IMR-90 (cell line): ENCODE results near the gene PCSK6. TPM values are rescaled to one million over a fixed set of nuclear protein-coding genes. Genes with fewer than 3 reads are reported as not detected.

Source experiments
- ATAC-seq: fragments of 200-7000 bp; cut with Tn5 transposase; 2 replicates; pipeline ENCODE4 v1.9.1; 2020; ENCODE audit warnings: low read depth, mild to moderate bottlenecking, moderate library complexity
- BruUV-seq: library from RNA; stranded (reverse); fragments of 400-500 nt; replicated peaks from 2 replicates; lab custom pipeline; 2021; lab: Mats Ljungman, UMichigan
- CTCF ChIA-PET: fragments of 300-600 bp; formaldehyde crosslinking; extraction: SDS; loops from one replicate; lab custom pipeline; 2021; ENCODE audit warnings: antibody characterized with exemption; lab: Yijun Ruan, JAX
- POLR2A ChIA-PET: fragments of 300-600 bp; sonication (Branson Sonifier 250); formaldehyde crosslinking; loops from one replicate; lab custom pipeline; 2022; ENCODE audit warnings: antibody characterized with exemption; ENCODE audit not compliant: unreplicated experiment; lab: Charles Lee
- DNase-seq: peaks from one replicate; pipeline ENCODE4 v3.0.0; 2013
- H2AFZ ChIP-seq: replicated peaks from 2 replicates; pipeline ENCODE3; 2013; ENCODE audit warnings: low read length, mild to moderate bottlenecking; ENCODE audit not compliant: poor library complexity
- H2AK5ac ChIP-seq: 2 replicates; pipeline ENCODE4 v1.6.1; 2013; ENCODE audit warnings: low read depth, low read length, inconsistent platforms
- H2AK9ac ChIP-seq: replicated peaks from 2 replicates; pipeline ENCODE3; 2013; ENCODE audit warnings: mild to moderate bottlenecking, low read depth, low read length, moderate library complexity; ENCODE audit not compliant: poor library complexity
- H2BK120ac ChIP-seq: 2 replicates; pipeline ENCODE4 v1.6.1; 2013; ENCODE audit warnings: low read depth, low read length, inconsistent platforms
- H2BK15ac ChIP-seq: 3 replicates; pipeline ENCODE4 v1.6.1; 2013; ENCODE audit warnings: low read depth, low read length, inconsistent platforms
- H2BK20ac ChIP-seq: 2 replicates; pipeline ENCODE4 v1.6.1; 2013; ENCODE audit warnings: low read depth, mild to moderate bottlenecking, inconsistent platforms, low read length, moderate library complexity
- H2BK5ac ChIP-seq: 2 replicates; pipeline ENCODE4 v1.6.1; 2013; ENCODE audit warnings: mild to moderate bottlenecking, low read depth, low read length, inconsistent platforms; ENCODE audit not compliant: poor library complexity, severe bottlenecking
- H3K14ac ChIP-seq: replicated peaks from 2 replicates; pipeline ENCODE4 v1.6.1; 2013; ENCODE audit warnings: low read depth, low read length, inconsistent platforms
- H3K18ac ChIP-seq: 2 replicates; pipeline ENCODE4 v1.6.1; 2013; ENCODE audit warnings: low read depth, low read length, control low read depth
- H3K23ac ChIP-seq: 2 replicates; pipeline ENCODE4 v1.6.1; 2013; ENCODE audit warnings: low read depth, low read length, inconsistent platforms
- H3K27ac ChIP-seq: 2 replicates; pipeline ENCODE4 v1.5.1; 2013; ENCODE audit warnings: mild to moderate bottlenecking, control low read depth, low read length; ENCODE audit not compliant: insufficient read depth
- H3K27me3 ChIP-seq: 2 replicates; pipeline ENCODE4 v1.6.1; 2013; ENCODE audit warnings: low read length; ENCODE audit not compliant: control insufficient read depth, insufficient read depth
- H3K36me3 ChIP-seq: 2 replicates; pipeline ENCODE4 v1.6.1; 2013; ENCODE audit warnings: low read length, mixed read lengths; ENCODE audit not compliant: control insufficient read depth, insufficient read depth
- H3K4ac ChIP-seq: 2 replicates; pipeline ENCODE4 v1.6.1; 2013; ENCODE audit warnings: low read depth, low read length, inconsistent platforms
- H3K4me1 ChIP-seq: 2 replicates; pipeline ENCODE4 v1.6.1; 2013; ENCODE audit warnings: low read length, mixed read lengths; ENCODE audit not compliant: control insufficient read depth, insufficient read depth
- H3K4me2 ChIP-seq: 2 replicates; pipeline ENCODE4 v1.6.1; 2013; ENCODE audit warnings: low read depth, mild to moderate bottlenecking, control low read depth, low read length, moderate library complexity
- H3K4me3 ChIP-seq: 2 replicates; pipeline ENCODE4 v1.5.1; 2013; ENCODE audit warnings: low read depth, mild to moderate bottlenecking, control low read depth, low read length, moderate library complexity; ENCODE audit not compliant: insufficient read depth
- H3K56ac ChIP-seq: 2 replicates; pipeline ENCODE4 v1.6.1; 2013; ENCODE audit warnings: low read length, inconsistent platforms; ENCODE audit not compliant: insufficient read depth; ENCODE audit errors: extremely low read depth
- H3K79me1 ChIP-seq, 2 experiments: 2 replicates each; pipeline ENCODE4 v1.6.1; 2013; ENCODE audit warnings: low read length in 2 of 2, inconsistent platforms in 1 of 2, low read depth in 1 of 2
- H3K9ac ChIP-seq: 2 replicates; pipeline ENCODE4 v1.6.1; 2013; ENCODE audit warnings: low read depth, low read length, control low read depth
- H3K9me1 ChIP-seq: 2 replicates; pipeline ENCODE4 v1.6.1; 2013; ENCODE audit warnings: low read length, inconsistent platforms; ENCODE audit not compliant: insufficient read depth
- H3K9me3 ChIP-seq: 2 replicates; pipeline ENCODE4 v1.6.1; 2013; ENCODE audit warnings: low read length; ENCODE audit not compliant: control insufficient read depth, insufficient read depth
- H4K20me1 ChIP-seq: 2 replicates; pipeline ENCODE4 v1.6.1; 2013; ENCODE audit warnings: low read length, inconsistent platforms; ENCODE audit not compliant: insufficient read depth
- H4K5ac ChIP-seq: 2 replicates; pipeline ENCODE4 v1.6.1; 2013; ENCODE audit warnings: mild to moderate bottlenecking, low read depth, low read length, control low read depth
- H4K8ac ChIP-seq, 2 experiments: 2 replicates each; pipeline ENCODE4 v1.6.1; 2013; ENCODE audit warnings: low read depth in 2 of 2, low read length in 2 of 2, control low read depth in 1 of 2, inconsistent platforms in 1 of 2
- H4K91ac ChIP-seq: 2 replicates; pipeline ENCODE4 v1.6.1; 2013; ENCODE audit warnings: low read depth, low read length, inconsistent platforms; ENCODE audit not compliant: insufficient read depth
- BHLHE40 ChIP-seq: fragments of 150-350 bp; IDR thresholded peaks from 2 replicates; pipeline ENCODE4 v1.6.1; 2016; ENCODE audit warnings: mild to moderate bottlenecking, low read depth, low read length
- CEBPB ChIP-seq: IDR thresholded peaks from 2 replicates; pipeline ENCODE4 v1.6.1; 2012; ENCODE audit warnings: low read depth, low read length, improper control_type of control experiment
- CHD1 ChIP-seq: IDR thresholded peaks from 2 replicates; pipeline ENCODE4 v1.6.1; 2012; ENCODE audit warnings: low read depth, low read length, improper control_type of control experiment
- CTCF ChIP-seq: conservative IDR thresholded peaks from 2 replicates; pipeline ENCODE4 v1.5.1; 2012; ENCODE audit warnings: mild to moderate bottlenecking, low read depth, low read length, improper control_type of control experiment
- FOS ChIP-seq: fragments of 150-350 bp; IDR thresholded peaks from 2 replicates; pipeline ENCODE4 v1.6.1; 2016; ENCODE audit warnings: low read depth, low read length
- MAFK ChIP-seq: IDR thresholded peaks from 2 replicates; pipeline ENCODE4 v1.6.1; 2012; ENCODE audit warnings: low read depth, low read length, improper control_type of control experiment
- MAZ ChIP-seq: IDR thresholded peaks from 2 replicates; pipeline ENCODE4 v1.6.1; 2012; ENCODE audit warnings: low read depth, mild to moderate bottlenecking, low read length, improper control_type of control experiment, moderate library complexity, borderline replicate concordance
- MXI1 ChIP-seq: IDR thresholded peaks from 2 replicates; pipeline ENCODE4 v1.6.1; 2012; ENCODE audit warnings: low read depth, mild to moderate bottlenecking, low read length, moderate library complexity, borderline replicate concordance
- POLR2A ChIP-seq: IDR thresholded peaks from 2 replicates; pipeline ENCODE4 v1.6.1; 2012; ENCODE audit warnings: mild to moderate bottlenecking, low read depth, low read length
- RAD21 ChIP-seq: IDR thresholded peaks from 2 replicates; pipeline ENCODE4 v1.6.1; 2012; ENCODE audit warnings: low read length, improper control_type of control experiment
- RCOR1 ChIP-seq: IDR thresholded peaks from 2 replicates; pipeline ENCODE4 v1.6.1; 2012; ENCODE audit warnings: mild to moderate bottlenecking, low read length, improper control_type of control experiment; ENCODE audit not compliant: insufficient replicate concordance
- SMC3 ChIP-seq: fragments of 150-350 bp; IDR thresholded peaks from 2 replicates; pipeline ENCODE4 v1.6.1; 2016; ENCODE audit warnings: low read depth, mild to moderate bottlenecking, antibody characterized with exemption, low read length, moderate library complexity
- WGBS, 2 experiments: methylation state at CpG; one replicate each; pipeline versions ENCODE4 v1.1.5 to v1.1.7; 2013; ENCODE audit warnings: missing lambda C conversion rate in 2 of 2; ENCODE audit not compliant: insufficient read length in 1 of 2; ENCODE audit errors: extremely low coverage in 2 of 2; 5-methylcytosine and 5-hydroxymethylcytosine counted together
- dilution Hi-C: fragments of 300-500 bp; cut with HindIII; formaldehyde crosslinking; loops from one replicate; pipeline ENCODE4 v1.14.3; 2018; ENCODE audit warnings: low sequenced_read_pairs; ENCODE audit not compliant: unreplicated experiment
- in situ Hi-C: fragments of 300-500 bp; cut with MboI; formaldehyde crosslinking; loops from 3 replicates; pipeline ENCODE4 v1.14.3; 2019; ENCODE audit warnings: low sequenced_read_pairs, inconsistent platforms, mixed read lengths
- intact Hi-C: fragments of 100-400 bp; cut with micrococcal nuclease; formaldehyde crosslinking; loops from 2 replicates; pipeline ENCODE4 v1.10.0; 2022
- polyA plus RNA-seq, 3 experiments: library from polyadenylated mRNA; depleted of rRNA; stranded (reverse); fragments of >200 nt; gene quantifications; 2 replicates each; pipeline ENCODE4 v1.2.3, GENCODE V29; 2012; ENCODE audit warnings: low replicate concordance in 1 of 3
- total RNA-seq: library from RNA; depleted of rRNA; stranded (reverse); fragments of >200 nt; gene quantifications from 2 replicates; pipeline ENCODE4 v1.2.3, GENCODE V29; 2012

PCSK6 gene
- total and polyA plus RNA-seq, 2 of the 4 experiments (the other 2 are of a cell fraction): not detected

DNA sequence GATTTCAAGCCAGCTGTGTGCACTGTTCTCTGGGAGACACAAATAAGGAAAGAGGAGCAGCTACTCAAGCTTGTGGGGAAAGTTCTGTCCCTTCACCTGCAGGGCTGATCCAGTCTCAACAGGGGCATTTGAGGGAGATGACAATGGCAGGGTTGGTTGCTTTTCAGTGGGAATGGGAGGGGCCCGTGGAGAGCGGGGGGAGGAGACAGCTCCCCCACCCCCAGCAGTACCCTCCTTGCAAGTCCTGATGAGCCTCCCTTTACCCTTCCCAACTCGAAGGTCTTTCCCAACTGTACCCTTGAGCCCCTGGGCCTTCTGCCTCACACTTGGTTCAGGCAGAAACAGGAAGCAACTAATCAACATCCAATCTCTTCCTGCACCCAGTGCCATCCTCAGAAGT, 122.7 kb downstream of the PCSK6 start:
- ATAC-seq: no peak
- Histone ChIP-seq H3K9ac (no peak overlapping the region), H2BK120ac (no peak overlapping the region), H3K18ac (no peak overlapping the region), H4K91ac (no peak overlapping the region), H2AFZ (no peak overlapping the region), H4K5ac (no peak overlapping the region), H3K27me3 (peaks cover 9% of the 10 kb centered on the region; the same call in 1 of the 2 replicates), H3K56ac (no peak overlapping the region), H3K23ac (no peak overlapping the region), H3K36me3 (no peaks in the 10 kb centered on the region), H2BK5ac (no peak overlapping the region), H2AK5ac (no peak overlapping the region), H3K79me1 (no peaks in the 10 kb centered on the region), H3K4ac (no peak overlapping the region), H3K14ac (no peak overlapping the region), H4K20me1 (no peaks in the 10 kb centered on the region), H3K4me2 (no peak overlapping the region), H2BK15ac (no peak overlapping the region), H3K4me1 (no peaks in the 10 kb centered on the region), H4K8ac (no peak overlapping the region), H3K27ac (no peak overlapping the region), H3K9me1 (no peaks in the 10 kb centered on the region), H2AK9ac (no peak overlapping the region), H3K4me3 (no peak overlapping the region), H3K9me3 (peaks cover 3% of the 10 kb centered on the region; the same call in 1 of the 2 replicates), H2BK20ac (no peak overlapping the region)
- intact Hi-C loops: no loop called here
- WGBS, 2 experiments: 0% methylated on average over 1 of the region's 3 CpGs; no CpG with 5 or more reads in 1 of the 2 experiments
- in situ Hi-C loops: no loop called here
- BruUV-seq: no TSS peak
- dilution Hi-C loops: no loop called here
- ChIA-PET CTCF (no interaction called here), POLR2A (no interaction called here)
- no peak for DNase-seq
- TF ChIP-seq BHLHE40 (no peak), RCOR1 (no peak), MAZ (no peak), MAFK (no peak), CHD1 (no peak), POLR2A (no peak), RAD21 (no peak), CEBPB (no peak), SMC3 (no peak), MXI1 (no peak), FOS (no peak), CTCF (no peak)
